ENCODE data around the gene CFAP46. TPM values are rescaled to one million over a fixed set of nuclear protein-coding genes. Genes with fewer than 3 reads are reported as not detected.

Gene CFAP46
- total and polyA plus RNA-seq, 9 of the 15 experiments (the other 6 are each of a cell fraction or from before 2014, with no cell fraction given), result not detected

DNA sequence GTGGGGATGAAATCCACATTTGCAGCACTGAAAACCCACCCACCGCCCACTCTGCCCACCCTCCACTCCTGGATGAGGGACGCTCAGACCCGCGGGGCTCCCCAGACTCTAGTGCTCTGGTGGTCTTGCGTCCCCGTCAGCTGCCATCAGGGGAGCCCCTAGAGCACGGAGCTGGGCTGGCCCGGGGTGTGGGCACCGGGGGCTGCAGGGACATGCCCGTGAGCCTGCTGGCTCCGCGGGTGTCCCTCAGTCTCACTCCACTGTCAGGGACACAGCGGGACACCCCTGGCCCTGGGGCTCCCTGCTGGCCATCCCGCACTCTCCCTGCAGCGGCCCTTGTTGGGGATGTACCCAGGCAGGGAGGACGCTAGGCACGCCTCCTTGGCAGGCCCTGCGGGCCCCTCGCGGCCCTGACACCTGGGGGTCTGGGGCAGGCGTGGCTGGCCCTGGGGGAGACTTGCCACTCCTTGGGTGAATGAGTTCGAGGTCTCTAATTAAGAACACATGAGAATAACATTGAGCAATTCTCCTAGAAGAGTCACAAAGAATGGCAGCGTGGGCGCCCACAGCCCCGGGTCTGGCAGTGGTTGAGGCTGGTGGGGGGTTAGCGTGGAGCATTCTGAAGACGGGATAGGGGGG is 64.2 kb downstream of the CFAP46 start:
- peaks cover 0 to 50% of the 10 kb centered on the region in 2 experiments; a peak in 2 of 5 replicates for H3K27me3 ChIP-seq (ENCODE audit: control insufficient read depth in 2 of 2, insufficient read depth in 2 of 2, low read length in 2 of 2)

More for the DNA sequence above, 64.2 kb downstream of the CFAP46 start:
- WGBS (ENCODE audit: insufficient coverage, low coverage, missing lambda C conversion rate), result 2% methylated on average over 21 of the region's 27 CpGs
- no peaks in the 10 kb centered on the region for H3K36me3 ChIP-seq (ENCODE audit: control insufficient read depth, insufficient read depth, low read length)
- FAIRE-seq, result no peak
- no peak for DNase-seq (ENCODE audit: extremely low read depth in 1 of 4, low spot score in 3 of 4)
- in situ Hi-C loops (cut with MboI) (no loop called here), intact Hi-C loops (cut with micrococcal nuclease) (no loop called here)
- no peaks in the 10 kb centered on the region for H3K79me2 ChIP-seq (ENCODE audit: control insufficient read depth, insufficient read depth, low read length)
- H3K9ac ChIP-seq (ENCODE audit: insufficient read depth in 1 of 2, low read depth in 2 of 2, low read length in 2 of 2), result no peak overlapping the region
- no peaks in the 10 kb centered on the region for H3K9me3 ChIP-seq (replicated peaks; ENCODE audit: control insufficient read depth, insufficient read depth, low read depth, low read length)
- H3K27ac ChIP-seq (ENCODE audit: extremely low read depth, low read depth, low read length), result no peak overlapping the region
- no TSS peak for BruUV-seq (replicated peaks)
- H4K20me1 ChIP-seq (replicated peaks; ENCODE audit: control insufficient read depth, insufficient read depth, low read length), result peaks cover 7% of the 10 kb centered on the region; the same call in 1 of the 2 replicates
- CTCF ChIA-PET (ENCODE audit: low intra/inter-chr PET ratio), result no interaction called here
- H3K4me1 ChIP-seq (replicated peaks in 1 of 2; ENCODE audit: control insufficient read depth in 2 of 2, insufficient read depth in 2 of 2, low read length in 2 of 2), result no peaks in the 10 kb centered on the region
- TF ChIP-seq NFYB (IDR thresholded peaks at IDR 0.05; ENCODE audit: extremely low read depth, insufficient read length) (no peak), KLF6 (CRISPR knock-in tag; IDR thresholded peaks at IDR 0.05; ENCODE audit: borderline replicate concordance) (no peak), RAD21 (CRISPR knock-in tag; conservative IDR thresholded peaks at IDR 0.05 in 1 of 2, IDR thresholded peaks at IDR 0.05 in 1 of 2) (no peak), ZBTB17 (CRISPR knock-in tag; IDR thresholded peaks at IDR 0.05) (no peak), TRIM24 (IDR thresholded peaks at IDR 0.05) (no peak), ZFX (CRISPR knock-in tag; IDR thresholded peaks at IDR 0.05) (no peak), GABPB1 (CRISPR knock-in tag; IDR thresholded peaks at IDR 0.05) (no peak), CTBP1 (IDR thresholded peaks at IDR 0.05; ENCODE audit: borderline replicate concordance) (no peak), TEAD1 (CRISPR knock-in tag; IDR thresholded peaks at IDR 0.05) (no peak), TCF3 (CRISPR knock-in tag; IDR thresholded peaks at IDR 0.05) (no peak), SUPT5H (IDR thresholded peaks at IDR 0.05) (no peak), L3MBTL2 (IDR thresholded peaks at IDR 0.05) (no peak), POLR2AphosphoS2 (IDR thresholded peaks at IDR 0.05; ENCODE audit: low read length) (no peak), ZC3H8 (IDR thresholded peaks at IDR 0.05) (no peak)
- TF ChIP-seq, protein P1, sequence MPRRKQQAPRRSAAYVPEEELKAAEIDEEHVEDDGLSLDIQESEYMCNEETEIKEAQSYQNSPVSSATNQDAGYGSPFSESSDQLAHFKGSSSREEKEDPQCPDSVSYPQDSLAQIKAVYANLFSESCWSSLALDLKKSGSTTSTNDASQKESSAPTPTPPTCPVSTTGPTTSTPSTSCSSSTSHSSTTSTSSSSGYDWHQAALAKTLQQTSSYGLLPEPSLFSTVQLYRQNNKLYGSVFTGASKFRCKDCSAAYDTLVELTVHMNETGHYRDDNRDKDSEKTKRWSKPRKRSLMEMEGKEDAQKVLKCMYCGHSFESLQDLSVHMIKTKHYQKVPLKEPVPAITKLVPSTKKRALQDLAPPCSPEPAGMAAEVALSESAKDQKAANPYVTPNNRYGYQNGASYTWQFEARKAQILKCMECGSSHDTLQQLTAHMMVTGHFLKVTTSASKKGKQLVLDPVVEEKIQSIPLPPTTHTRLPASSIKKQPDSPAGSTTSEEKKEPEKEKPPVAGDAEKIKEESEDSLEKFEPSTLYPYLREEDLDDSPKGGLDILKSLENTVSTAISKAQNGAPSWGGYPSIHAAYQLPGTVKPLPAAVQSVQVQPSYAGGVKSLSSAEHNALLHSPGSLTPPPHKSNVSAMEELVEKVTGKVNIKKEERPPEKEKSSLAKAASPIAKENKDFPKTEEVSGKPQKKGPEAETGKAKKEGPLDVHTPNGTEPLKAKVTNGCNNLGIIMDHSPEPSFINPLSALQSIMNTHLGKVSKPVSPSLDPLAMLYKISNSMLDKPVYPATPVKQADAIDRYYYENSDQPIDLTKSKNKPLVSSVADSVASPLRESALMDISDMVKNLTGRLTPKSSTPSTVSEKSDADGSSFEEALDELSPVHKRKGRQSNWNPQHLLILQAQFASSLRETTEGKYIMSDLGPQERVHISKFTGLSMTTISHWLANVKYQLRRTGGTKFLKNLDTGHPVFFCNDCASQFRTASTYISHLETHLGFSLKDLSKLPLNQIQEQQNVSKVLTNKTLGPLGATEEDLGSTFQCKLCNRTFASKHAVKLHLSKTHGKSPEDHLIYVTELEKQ (CRISPR knock-in tag; IDR thresholded peaks at IDR 0.05), result no peak
- TF ChIP-seq, protein P2, sequence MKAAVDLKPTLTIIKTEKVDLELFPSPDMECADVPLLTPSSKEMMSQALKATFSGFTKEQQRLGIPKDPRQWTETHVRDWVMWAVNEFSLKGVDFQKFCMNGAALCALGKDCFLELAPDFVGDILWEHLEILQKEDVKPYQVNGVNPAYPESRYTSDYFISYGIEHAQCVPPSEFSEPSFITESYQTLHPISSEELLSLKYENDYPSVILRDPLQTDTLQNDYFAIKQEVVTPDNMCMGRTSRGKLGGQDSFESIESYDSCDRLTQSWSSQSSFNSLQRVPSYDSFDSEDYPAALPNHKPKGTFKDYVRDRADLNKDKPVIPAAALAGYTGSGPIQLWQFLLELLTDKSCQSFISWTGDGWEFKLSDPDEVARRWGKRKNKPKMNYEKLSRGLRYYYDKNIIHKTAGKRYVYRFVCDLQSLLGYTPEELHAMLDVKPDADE (conservative IDR thresholded peaks at IDR 0.05; ENCODE audit: control insufficient read depth, low read depth, low read length), result no peak
- POLR2A ChIA-PET, result no interaction called here
- H3K4me2 ChIP-seq (ENCODE audit: insufficient read depth, low read length), result no peak overlapping the region
- no peaks in the 10 kb centered on the region for H3K9me1 ChIP-seq (ENCODE audit: control insufficient read depth, insufficient read depth, low read length)
- H3K4me3 ChIP-seq, result no peak overlapping the region
- no peak for ATAC-seq
- H2AFZ ChIP-seq (ENCODE audit: low read depth, low read length), result no peak overlapping the region
